GM23248 (cell line): Measurements from ENCODE around the gene NDEL1.

Experiments
- EZH2 ChIP-seq: fragments of 200-600 bp; sonication (generic); IDR thresholded peaks from 2 replicates; pipeline ENCODE4 v1.6.1; 2018; ENCODE audit warnings: antibody characterized with exemption, mild to moderate bottlenecking; ENCODE audit not compliant: insufficient read depth, poor library complexity, severe bottlenecking
- EZH2phosphoT487 ChIP-seq: fragments of 200-600 bp; sonication (generic); IDR thresholded peaks from 2 replicates; pipeline ENCODE4 v1.6.1; 2018; ENCODE audit warnings: antibody characterized with exemption, moderate library complexity, mild to moderate bottlenecking, low read depth; ENCODE audit not compliant: insufficient read depth

DNA sequence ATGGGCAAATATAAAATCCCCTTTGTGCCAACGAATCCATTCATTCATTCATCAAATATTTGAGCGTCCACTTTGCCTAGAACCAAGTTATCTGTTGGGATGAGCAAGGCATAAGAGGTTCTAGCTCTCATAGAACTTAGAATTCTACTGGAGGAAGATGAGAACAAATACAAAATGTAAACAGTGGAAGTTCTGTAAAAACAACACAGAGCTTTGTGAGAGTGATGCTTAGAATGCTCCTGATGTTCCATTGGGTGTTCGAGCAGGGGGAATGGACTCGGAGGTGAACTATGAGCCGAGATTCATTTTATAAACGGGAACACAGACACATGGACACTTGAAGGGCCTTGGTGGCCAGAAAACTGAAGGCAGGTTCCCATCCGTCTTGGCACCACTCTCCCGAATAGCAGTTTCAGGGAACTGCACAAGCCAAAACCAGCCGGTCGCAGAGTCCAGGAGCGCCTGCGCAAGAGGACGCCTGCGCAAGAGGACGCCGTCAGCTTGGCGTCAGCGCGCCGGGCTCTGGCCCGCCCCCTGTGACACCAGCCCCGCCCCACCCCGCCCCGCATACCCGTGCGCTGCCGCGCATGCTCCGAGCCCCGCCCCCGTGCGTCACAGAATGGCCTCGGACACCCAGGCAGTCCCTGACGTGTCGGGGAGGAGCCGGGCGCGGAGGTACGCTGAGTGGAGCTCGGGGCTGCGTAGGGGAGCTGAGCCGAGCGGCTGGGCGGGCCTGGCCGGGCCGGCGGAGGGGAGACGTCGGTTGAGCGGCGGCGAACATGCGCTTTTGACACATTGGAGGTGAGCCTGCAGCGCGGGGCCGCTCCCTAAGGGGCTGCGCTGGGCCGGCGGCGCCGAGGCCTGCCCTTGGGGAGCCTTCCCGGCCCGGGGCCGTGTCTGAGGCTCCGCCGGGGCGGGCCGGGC, at the start of gene NDEL1:
- TF ChIP-seq EZH2 (no peak), EZH2phosphoT487 (no peak)
